IMR-90 (cell line): Measurements from ENCODE around the gene SLC25A12. TPM values are rescaled to one million over a fixed set of nuclear protein-coding genes. Genes with fewer than 3 reads are reported as not detected.

Experiments
- ATAC-seq: fragments of 200-7000 bp; cut with Tn5 transposase; 2 replicates; pipeline ENCODE4 v1.9.1; 2020; ENCODE audit warnings: low read depth, mild to moderate bottlenecking, moderate library complexity
- BruUV-seq: library from RNA; stranded (reverse); fragments of 400-500 nt; replicated peaks from 2 replicates; lab custom pipeline; 2021; lab: Mats Ljungman, UMichigan
- CTCF ChIA-PET: fragments of 300-600 bp; formaldehyde crosslinking; extraction: SDS; loops from one replicate; lab custom pipeline; 2021; ENCODE audit warnings: antibody characterized with exemption; lab: Yijun Ruan, JAX
- POLR2A ChIA-PET: fragments of 300-600 bp; sonication (Branson Sonifier 250); formaldehyde crosslinking; loops from one replicate; lab custom pipeline; 2022; ENCODE audit warnings: antibody characterized with exemption; ENCODE audit not compliant: unreplicated experiment; lab: Charles Lee
- DNase-seq: peaks from one replicate; pipeline ENCODE4 v3.0.0; 2013
- H2AFZ ChIP-seq: replicated peaks from 2 replicates; pipeline ENCODE3; 2013; ENCODE audit warnings: low read length, mild to moderate bottlenecking; ENCODE audit not compliant: poor library complexity
- H2AK5ac ChIP-seq: 2 replicates; pipeline ENCODE4 v1.6.1; 2013; ENCODE audit warnings: low read depth, low read length, inconsistent platforms
- H2AK9ac ChIP-seq: replicated peaks from 2 replicates; pipeline ENCODE3; 2013; ENCODE audit warnings: mild to moderate bottlenecking, low read depth, low read length, moderate library complexity; ENCODE audit not compliant: poor library complexity
- H2BK120ac ChIP-seq: 2 replicates; pipeline ENCODE4 v1.6.1; 2013; ENCODE audit warnings: low read depth, low read length, inconsistent platforms
- H2BK15ac ChIP-seq: 3 replicates; pipeline ENCODE4 v1.6.1; 2013; ENCODE audit warnings: low read depth, low read length, inconsistent platforms
- H2BK20ac ChIP-seq: 2 replicates; pipeline ENCODE4 v1.6.1; 2013; ENCODE audit warnings: low read depth, mild to moderate bottlenecking, inconsistent platforms, low read length, moderate library complexity
- H2BK5ac ChIP-seq: 2 replicates; pipeline ENCODE4 v1.6.1; 2013; ENCODE audit warnings: mild to moderate bottlenecking, low read depth, low read length, inconsistent platforms; ENCODE audit not compliant: poor library complexity, severe bottlenecking
- H3K14ac ChIP-seq: replicated peaks from 2 replicates; pipeline ENCODE4 v1.6.1; 2013; ENCODE audit warnings: low read depth, low read length, inconsistent platforms
- H3K18ac ChIP-seq: 2 replicates; pipeline ENCODE4 v1.6.1; 2013; ENCODE audit warnings: low read depth, low read length, control low read depth
- H3K23ac ChIP-seq: 2 replicates; pipeline ENCODE4 v1.6.1; 2013; ENCODE audit warnings: low read depth, low read length, inconsistent platforms
- H3K27ac ChIP-seq: 2 replicates; pipeline ENCODE4 v1.5.1; 2013; ENCODE audit warnings: mild to moderate bottlenecking, control low read depth, low read length; ENCODE audit not compliant: insufficient read depth
- H3K27me3 ChIP-seq: 2 replicates; pipeline ENCODE4 v1.6.1; 2013; ENCODE audit warnings: low read length; ENCODE audit not compliant: control insufficient read depth, insufficient read depth
- H3K36me3 ChIP-seq: 2 replicates; pipeline ENCODE4 v1.6.1; 2013; ENCODE audit warnings: low read length, mixed read lengths; ENCODE audit not compliant: control insufficient read depth, insufficient read depth
- H3K4ac ChIP-seq: 2 replicates; pipeline ENCODE4 v1.6.1; 2013; ENCODE audit warnings: low read depth, low read length, inconsistent platforms
- H3K4me1 ChIP-seq: 2 replicates; pipeline ENCODE4 v1.6.1; 2013; ENCODE audit warnings: low read length, mixed read lengths; ENCODE audit not compliant: control insufficient read depth, insufficient read depth
- H3K4me2 ChIP-seq: 2 replicates; pipeline ENCODE4 v1.6.1; 2013; ENCODE audit warnings: low read depth, mild to moderate bottlenecking, control low read depth, low read length, moderate library complexity
- H3K4me3 ChIP-seq: 2 replicates; pipeline ENCODE4 v1.5.1; 2013; ENCODE audit warnings: low read depth, mild to moderate bottlenecking, control low read depth, low read length, moderate library complexity; ENCODE audit not compliant: insufficient read depth
- H3K56ac ChIP-seq: 2 replicates; pipeline ENCODE4 v1.6.1; 2013; ENCODE audit warnings: low read length, inconsistent platforms; ENCODE audit not compliant: insufficient read depth; ENCODE audit errors: extremely low read depth
- H3K79me1 ChIP-seq, 2 experiments: 2 replicates each; pipeline ENCODE4 v1.6.1; 2013; ENCODE audit warnings: low read length in 2 of 2, inconsistent platforms in 1 of 2, low read depth in 1 of 2
- H3K9ac ChIP-seq: 2 replicates; pipeline ENCODE4 v1.6.1; 2013; ENCODE audit warnings: low read depth, low read length, control low read depth
- H3K9me1 ChIP-seq: 2 replicates; pipeline ENCODE4 v1.6.1; 2013; ENCODE audit warnings: low read length, inconsistent platforms; ENCODE audit not compliant: insufficient read depth
- H3K9me3 ChIP-seq: 2 replicates; pipeline ENCODE4 v1.6.1; 2013; ENCODE audit warnings: low read length; ENCODE audit not compliant: control insufficient read depth, insufficient read depth
- H4K20me1 ChIP-seq: 2 replicates; pipeline ENCODE4 v1.6.1; 2013; ENCODE audit warnings: low read length, inconsistent platforms; ENCODE audit not compliant: insufficient read depth
- H4K5ac ChIP-seq: 2 replicates; pipeline ENCODE4 v1.6.1; 2013; ENCODE audit warnings: mild to moderate bottlenecking, low read depth, low read length, control low read depth
- H4K8ac ChIP-seq, 2 experiments: 2 replicates each; pipeline ENCODE4 v1.6.1; 2013; ENCODE audit warnings: low read depth in 2 of 2, low read length in 2 of 2, control low read depth in 1 of 2, inconsistent platforms in 1 of 2
- H4K91ac ChIP-seq: 2 replicates; pipeline ENCODE4 v1.6.1; 2013; ENCODE audit warnings: low read depth, low read length, inconsistent platforms; ENCODE audit not compliant: insufficient read depth
- BHLHE40 ChIP-seq: fragments of 150-350 bp; IDR thresholded peaks from 2 replicates; pipeline ENCODE4 v1.6.1; 2016; ENCODE audit warnings: mild to moderate bottlenecking, low read depth, low read length
- CEBPB ChIP-seq: IDR thresholded peaks from 2 replicates; pipeline ENCODE4 v1.6.1; 2012; ENCODE audit warnings: low read depth, low read length, improper control_type of control experiment
- CHD1 ChIP-seq: IDR thresholded peaks from 2 replicates; pipeline ENCODE4 v1.6.1; 2012; ENCODE audit warnings: low read depth, low read length, improper control_type of control experiment
- FOS ChIP-seq: fragments of 150-350 bp; IDR thresholded peaks from 2 replicates; pipeline ENCODE4 v1.6.1; 2016; ENCODE audit warnings: low read depth, low read length
- MAFK ChIP-seq: IDR thresholded peaks from 2 replicates; pipeline ENCODE4 v1.6.1; 2012; ENCODE audit warnings: low read depth, low read length, improper control_type of control experiment
- MAZ ChIP-seq: IDR thresholded peaks from 2 replicates; pipeline ENCODE4 v1.6.1; 2012; ENCODE audit warnings: low read depth, mild to moderate bottlenecking, low read length, improper control_type of control experiment, moderate library complexity, borderline replicate concordance
- POLR2A ChIP-seq: IDR thresholded peaks from 2 replicates; pipeline ENCODE4 v1.6.1; 2012; ENCODE audit warnings: mild to moderate bottlenecking, low read depth, low read length
- RCOR1 ChIP-seq: IDR thresholded peaks from 2 replicates; pipeline ENCODE4 v1.6.1; 2012; ENCODE audit warnings: mild to moderate bottlenecking, low read length, improper control_type of control experiment; ENCODE audit not compliant: insufficient replicate concordance
- RFX5 ChIP-seq: IDR thresholded peaks from 2 replicates; pipeline ENCODE4 v1.8.0; 2012; ENCODE audit warnings: low read depth, mild to moderate bottlenecking, low read length, moderate library complexity
- SMC3 ChIP-seq: fragments of 150-350 bp; IDR thresholded peaks from 2 replicates; pipeline ENCODE4 v1.6.1; 2016; ENCODE audit warnings: low read depth, mild to moderate bottlenecking, antibody characterized with exemption, low read length, moderate library complexity
- WGBS, 2 experiments: methylation state at CpG; one replicate each; pipeline versions ENCODE4 v1.1.5 to v1.1.7; 2013; ENCODE audit warnings: missing lambda C conversion rate in 2 of 2; ENCODE audit not compliant: insufficient read length in 1 of 2; ENCODE audit errors: extremely low coverage in 2 of 2; 5-methylcytosine and 5-hydroxymethylcytosine counted together
- dilution Hi-C: fragments of 300-500 bp; cut with HindIII; formaldehyde crosslinking; loops from one replicate; pipeline ENCODE4 v1.14.3; 2018; ENCODE audit warnings: low sequenced_read_pairs; ENCODE audit not compliant: unreplicated experiment
- in situ Hi-C: fragments of 300-500 bp; cut with MboI; formaldehyde crosslinking; loops from 3 replicates; pipeline ENCODE4 v1.14.3; 2019; ENCODE audit warnings: low sequenced_read_pairs, inconsistent platforms, mixed read lengths
- intact Hi-C: fragments of 100-400 bp; cut with micrococcal nuclease; formaldehyde crosslinking; loops from 2 replicates; pipeline ENCODE4 v1.10.0; 2022
- polyA plus RNA-seq, 3 experiments: library from polyadenylated mRNA; depleted of rRNA; stranded (reverse); fragments of >200 nt; gene quantifications; 2 replicates each; pipeline ENCODE4 v1.2.3, GENCODE V29; 2012; ENCODE audit warnings: low replicate concordance in 1 of 3
- total RNA-seq: library from RNA; depleted of rRNA; stranded (reverse); fragments of >200 nt; gene quantifications from 2 replicates; pipeline ENCODE4 v1.2.3, GENCODE V29; 2012
- TF ChIP-seq, protein P1 (sequence below): fragments of 150-350 bp; IDR thresholded peaks from 2 replicates; pipeline ENCODE4 v1.6.1; 2017; ENCODE audit warnings: mild to moderate bottlenecking, antibody characterized with exemption, low read length, low read depth
- TF ChIP-seq, protein P2 (sequence below): fragments of 150-350 bp; IDR thresholded peaks from 2 replicates; pipeline ENCODE4 v1.6.1; 2016; ENCODE audit warnings: low read depth, mild to moderate bottlenecking, low read length, moderate library complexity, borderline replicate concordance

Gene SLC25A12
- total and polyA plus RNA-seq, 2 of the 4 experiments (the other 2 are of a cell fraction) = 16.3 to 17.6 TPM

DNA sequence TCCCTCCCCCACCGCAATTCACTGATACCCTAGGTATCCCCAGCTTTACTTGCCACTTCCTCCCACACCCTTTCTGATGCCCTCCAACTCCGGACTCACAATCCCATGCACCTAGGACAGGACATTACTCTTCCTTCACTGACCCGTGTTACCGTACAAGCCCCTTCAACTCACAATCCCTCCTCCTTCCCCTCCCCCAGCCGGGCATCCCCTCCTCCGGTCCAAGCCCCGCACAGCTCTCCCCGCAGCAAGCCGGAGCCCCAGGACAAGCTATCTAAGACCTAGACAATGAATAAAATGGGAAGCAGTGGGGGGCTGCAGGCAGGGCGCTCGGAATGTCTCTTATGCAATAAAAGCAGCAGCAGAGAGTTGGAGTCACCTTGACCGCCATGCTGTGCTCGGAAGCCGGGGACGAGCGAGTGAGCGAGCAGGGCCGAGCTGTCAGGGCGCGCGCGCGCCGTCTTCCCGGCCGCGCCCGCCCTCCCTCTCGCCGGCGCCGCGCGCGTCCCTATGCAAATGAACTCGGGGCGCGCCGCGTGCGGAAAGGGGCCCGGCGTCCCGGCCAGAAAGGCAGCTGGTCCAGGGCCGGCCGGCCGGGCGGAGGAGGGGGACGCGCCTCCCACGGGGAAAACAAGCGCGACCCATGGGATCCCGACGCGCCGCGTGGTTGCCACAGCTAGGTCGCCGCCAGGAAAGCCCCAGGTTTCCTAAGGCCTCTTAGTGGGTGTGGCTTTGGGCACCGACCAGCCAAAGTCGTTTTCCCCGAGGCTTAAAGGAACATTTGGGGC is at the start of gene SLC25A12 (continued):
- TF ChIP-seq, protein P1, sequence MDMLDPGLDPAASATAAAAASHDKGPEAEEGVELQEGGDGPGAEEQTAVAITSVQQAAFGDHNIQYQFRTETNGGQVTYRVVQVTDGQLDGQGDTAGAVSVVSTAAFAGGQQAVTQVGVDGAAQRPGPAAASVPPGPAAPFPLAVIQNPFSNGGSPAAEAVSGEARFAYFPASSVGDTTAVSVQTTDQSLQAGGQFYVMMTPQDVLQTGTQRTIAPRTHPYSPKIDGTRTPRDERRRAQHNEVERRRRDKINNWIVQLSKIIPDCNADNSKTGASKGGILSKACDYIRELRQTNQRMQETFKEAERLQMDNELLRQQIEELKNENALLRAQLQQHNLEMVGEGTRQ = no peak
- TF ChIP-seq MAFK (no peak), MAZ (peak; percentile 15; the same call in 1 of the 2 replicates), CHD1 (no peak)

DNA sequence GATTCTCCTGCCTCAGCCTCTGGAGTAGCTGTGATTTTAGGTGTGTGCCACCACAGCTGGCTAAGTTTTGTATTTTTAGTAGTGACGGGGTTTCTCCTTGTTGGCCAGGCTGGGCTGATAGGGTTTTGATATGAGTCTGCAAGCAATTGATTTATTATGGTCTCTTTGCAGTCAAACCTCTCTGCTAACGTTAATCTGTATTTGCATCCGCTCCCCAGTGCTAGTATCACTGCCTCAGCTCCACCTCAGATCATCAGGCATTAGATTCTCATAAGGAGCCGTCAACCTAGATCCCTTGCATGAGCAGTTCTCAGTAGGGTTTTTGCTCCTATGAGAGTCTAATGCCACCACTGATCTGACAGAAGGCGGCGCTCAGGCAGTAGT is 47.3 kb upstream of the SLC25A12 start:
- no peak overlapping the region for H2BK20ac ChIP-seq
- no peak for DNase-seq
- peaks cover 4% of the 10 kb centered on the region; the same call in 1 of the 2 replicates for H3K36me3 ChIP-seq
- CTCF ChIA-PET = no interaction called here
- no peak overlapping the region for H4K91ac ChIP-seq
- no peak overlapping the region for H2AK9ac ChIP-seq
- H2AK5ac ChIP-seq = no peak overlapping the region
- 100% methylated on average over 1 of the region's 6 CpGs; no CpG with 5 or more reads in 1 of the 2 experiments for WGBS, 2 experiments
- H4K20me1 ChIP-seq = peaks cover 3% of the 10 kb centered on the region
- no peak overlapping the region for H2BK120ac ChIP-seq
- H3K4me3 ChIP-seq = no peak overlapping the region
- no peak overlapping the region for H3K56ac ChIP-seq
- no peak overlapping the region for H3K18ac ChIP-seq
- H3K14ac ChIP-seq = no peak overlapping the region
- peaks cover 45 to 69% of the 10 kb centered on the region in 2 experiments for H3K79me1 ChIP-seq
- no peak overlapping the region for H4K5ac ChIP-seq
- no peak overlapping the region for H2AFZ ChIP-seq
- no peak overlapping the region for H3K27ac ChIP-seq
- H2BK5ac ChIP-seq = no peak overlapping the region
- H3K9me1 ChIP-seq = no peaks in the 10 kb centered on the region; the same call in 1 of the 2 replicates
- no peak overlapping the region for H3K4ac ChIP-seq
- no peak overlapping the region for H2BK15ac ChIP-seq
- no peaks in the 10 kb centered on the region for H3K4me1 ChIP-seq
- H3K23ac ChIP-seq = no peak overlapping the region
- in situ Hi-C loops = no loop called here
- ATAC-seq = no peak
- intact Hi-C loops = no loop called here
- POLR2A ChIA-PET = no interaction called here
- no peak overlapping the region for H3K9ac ChIP-seq
- BruUV-seq = no TSS peak
- H3K9me3 ChIP-seq = no peaks in the 10 kb centered on the region
- H4K8ac ChIP-seq = no peak overlapping the region
- no peaks in the 10 kb centered on the region for H3K27me3 ChIP-seq
- dilution Hi-C loops = no loop called here
- no peak overlapping the region for H3K4me2 ChIP-seq
- TF ChIP-seq, protein P1 = no peak
- no peak for TF ChIP-seq MAFK
- no peak for TF ChIP-seq RCOR1
- TF ChIP-seq CEBPB = no peak
- no peak for TF ChIP-seq CHD1
- no peak for TF ChIP-seq FOS
- no peak for TF ChIP-seq MAZ
- TF ChIP-seq POLR2A = no peak
- TF ChIP-seq, protein P2, sequence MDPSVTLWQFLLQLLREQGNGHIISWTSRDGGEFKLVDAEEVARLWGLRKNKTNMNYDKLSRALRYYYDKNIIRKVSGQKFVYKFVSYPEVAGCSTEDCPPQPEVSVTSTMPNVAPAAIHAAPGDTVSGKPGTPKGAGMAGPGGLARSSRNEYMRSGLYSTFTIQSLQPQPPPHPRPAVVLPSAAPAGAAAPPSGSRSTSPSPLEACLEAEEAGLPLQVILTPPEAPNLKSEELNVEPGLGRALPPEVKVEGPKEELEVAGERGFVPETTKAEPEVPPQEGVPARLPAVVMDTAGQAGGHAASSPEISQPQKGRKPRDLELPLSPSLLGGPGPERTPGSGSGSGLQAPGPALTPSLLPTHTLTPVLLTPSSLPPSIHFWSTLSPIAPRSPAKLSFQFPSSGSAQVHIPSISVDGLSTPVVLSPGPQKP = no peak
- no peak for TF ChIP-seq RFX5
- no peak for TF ChIP-seq BHLHE40
- TF ChIP-seq SMC3 = no peak
